Vagina (tissue), 2 donors: Measurements from ENCODE around the gene MRPL41.

Experiments
- POLR2A ChIP-seq, 2 donors: fragments of 450-650 bp; IDR thresholded peaks; one replicate each; pipeline ENCODE4 v1.6.1; 2017; ENCODE audit warnings: antibody characterized with exemption in 2 of 2, mild to moderate bottlenecking in 2 of 2, moderate library complexity in 2 of 2
- POLR2AphosphoS5 ChIP-seq, 2 donors: sonication (generic); formaldehyde crosslinking; IDR thresholded peaks; one replicate each; pipeline ENCODE4 v1.9.0; 2017; ENCODE audit warnings: antibody characterized with exemption in 2 of 2, mild to moderate bottlenecking in 2 of 2, low read depth in 1 of 2; ENCODE audit not compliant: insufficient read depth in 1 of 2
- TF ChIP-seq, protein P1 (sequence below), 3 experiments: fragments of 450-650 bp in 2 of 3; fragments of 200-600 bp in 1 of 3; sonication (generic) in 1 of 3; IDR thresholded peaks; one replicate each; pipeline ENCODE4 v1.5.1; 2017 to 2019; ENCODE audit warnings: antibody characterized with exemption in 3 of 3, mild to moderate bottlenecking in 2 of 3, moderate library complexity in 2 of 3

DNA sequence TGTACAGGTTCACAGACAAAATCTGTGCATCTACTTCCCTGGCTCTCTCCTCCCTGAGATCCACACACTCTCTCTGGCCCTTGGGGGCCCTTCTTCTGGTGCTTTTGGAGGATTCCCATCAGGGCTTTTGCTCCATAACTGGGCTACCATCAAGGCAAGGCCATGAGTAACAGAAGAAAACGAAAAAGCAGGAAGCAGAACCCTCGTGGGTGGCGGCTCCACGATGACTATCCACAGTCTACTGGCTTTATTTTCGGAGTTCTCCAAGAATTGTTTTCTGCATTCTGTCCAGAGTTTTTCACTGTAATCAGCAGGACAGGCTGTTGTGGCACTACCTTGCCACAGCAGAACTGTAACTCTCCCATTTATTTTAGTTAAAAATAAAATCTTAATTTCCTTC, 21.3 kb upstream of the MRPL41 start:
- TF ChIP-seq, protein P1, sequence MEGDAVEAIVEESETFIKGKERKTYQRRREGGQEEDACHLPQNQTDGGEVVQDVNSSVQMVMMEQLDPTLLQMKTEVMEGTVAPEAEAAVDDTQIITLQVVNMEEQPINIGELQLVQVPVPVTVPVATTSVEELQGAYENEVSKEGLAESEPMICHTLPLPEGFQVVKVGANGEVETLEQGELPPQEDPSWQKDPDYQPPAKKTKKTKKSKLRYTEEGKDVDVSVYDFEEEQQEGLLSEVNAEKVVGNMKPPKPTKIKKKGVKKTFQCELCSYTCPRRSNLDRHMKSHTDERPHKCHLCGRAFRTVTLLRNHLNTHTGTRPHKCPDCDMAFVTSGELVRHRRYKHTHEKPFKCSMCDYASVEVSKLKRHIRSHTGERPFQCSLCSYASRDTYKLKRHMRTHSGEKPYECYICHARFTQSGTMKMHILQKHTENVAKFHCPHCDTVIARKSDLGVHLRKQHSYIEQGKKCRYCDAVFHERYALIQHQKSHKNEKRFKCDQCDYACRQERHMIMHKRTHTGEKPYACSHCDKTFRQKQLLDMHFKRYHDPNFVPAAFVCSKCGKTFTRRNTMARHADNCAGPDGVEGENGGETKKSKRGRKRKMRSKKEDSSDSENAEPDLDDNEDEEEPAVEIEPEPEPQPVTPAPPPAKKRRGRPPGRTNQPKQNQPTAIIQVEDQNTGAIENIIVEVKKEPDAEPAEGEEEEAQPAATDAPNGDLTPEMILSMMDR (IDR thresholded peaks at IDR 0.05): no peak
- TF ChIP-seq POLR2AphosphoS5 (IDR thresholded peaks at IDR 0.05; ENCODE audit: insufficient read depth in 1 of 2, low read depth in 1 of 2): no peak
- no peak for TF ChIP-seq POLR2A (IDR thresholded peaks at IDR 0.05)
